ENCODE measurements around the gene NCKAP5L.

Gene NCKAP5L

DNA sequence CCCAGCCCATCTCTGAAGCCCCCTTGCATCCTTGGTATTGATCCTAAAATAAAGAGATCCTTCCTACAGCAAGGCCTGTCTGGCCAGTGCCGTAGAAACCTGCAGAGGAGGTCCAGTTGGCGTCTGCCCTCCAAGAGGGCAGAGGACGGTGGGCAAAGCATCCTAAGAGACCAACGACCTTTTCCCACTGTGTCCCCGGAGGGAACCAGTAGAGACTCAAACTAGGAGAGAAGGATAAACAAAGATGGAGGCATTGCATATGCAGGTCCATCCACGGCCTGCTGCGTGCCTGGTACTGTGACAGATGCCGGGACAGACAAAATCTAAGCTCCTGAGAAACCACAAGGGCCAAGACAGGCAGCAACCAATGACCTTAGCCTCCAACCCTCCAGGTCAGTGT is 3.8 kb downstream of the NCKAP5L start:
- no peaks in the 10 kb centered on the region for H3K27me3 ChIP-seq (ENCODE audit: insufficient read depth, poor library complexity, severe bottlenecking)
- peaks cover 17% of the 10 kb centered on the region for H3K4me1 ChIP-seq (ENCODE audit: insufficient read depth, poor library complexity, severe bottlenecking)
- H3K36me3 ChIP-seq (ENCODE audit: low read depth) = no peaks in the 10 kb centered on the region; the same call in 1 of the 2 replicates
- no peak overlapping the region for H3K4me3 ChIP-seq (ENCODE audit: severe bottlenecking)
- H3K27ac ChIP-seq (ENCODE audit: poor library complexity, severe bottlenecking) = no peak overlapping the region
- DNase-seq (ENCODE audit: low spot score) (no peak), ATAC-seq (ENCODE audit: low read depth) (no peak)
- TF ChIP-seq, protein P1, sequence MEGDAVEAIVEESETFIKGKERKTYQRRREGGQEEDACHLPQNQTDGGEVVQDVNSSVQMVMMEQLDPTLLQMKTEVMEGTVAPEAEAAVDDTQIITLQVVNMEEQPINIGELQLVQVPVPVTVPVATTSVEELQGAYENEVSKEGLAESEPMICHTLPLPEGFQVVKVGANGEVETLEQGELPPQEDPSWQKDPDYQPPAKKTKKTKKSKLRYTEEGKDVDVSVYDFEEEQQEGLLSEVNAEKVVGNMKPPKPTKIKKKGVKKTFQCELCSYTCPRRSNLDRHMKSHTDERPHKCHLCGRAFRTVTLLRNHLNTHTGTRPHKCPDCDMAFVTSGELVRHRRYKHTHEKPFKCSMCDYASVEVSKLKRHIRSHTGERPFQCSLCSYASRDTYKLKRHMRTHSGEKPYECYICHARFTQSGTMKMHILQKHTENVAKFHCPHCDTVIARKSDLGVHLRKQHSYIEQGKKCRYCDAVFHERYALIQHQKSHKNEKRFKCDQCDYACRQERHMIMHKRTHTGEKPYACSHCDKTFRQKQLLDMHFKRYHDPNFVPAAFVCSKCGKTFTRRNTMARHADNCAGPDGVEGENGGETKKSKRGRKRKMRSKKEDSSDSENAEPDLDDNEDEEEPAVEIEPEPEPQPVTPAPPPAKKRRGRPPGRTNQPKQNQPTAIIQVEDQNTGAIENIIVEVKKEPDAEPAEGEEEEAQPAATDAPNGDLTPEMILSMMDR (IDR thresholded peaks at IDR 0.05; ENCODE audit: poor library complexity, severe bottlenecking) = no peak
- H3K9me3 ChIP-seq (ENCODE audit: severe bottlenecking) = no peaks in the 10 kb centered on the region

DNA sequence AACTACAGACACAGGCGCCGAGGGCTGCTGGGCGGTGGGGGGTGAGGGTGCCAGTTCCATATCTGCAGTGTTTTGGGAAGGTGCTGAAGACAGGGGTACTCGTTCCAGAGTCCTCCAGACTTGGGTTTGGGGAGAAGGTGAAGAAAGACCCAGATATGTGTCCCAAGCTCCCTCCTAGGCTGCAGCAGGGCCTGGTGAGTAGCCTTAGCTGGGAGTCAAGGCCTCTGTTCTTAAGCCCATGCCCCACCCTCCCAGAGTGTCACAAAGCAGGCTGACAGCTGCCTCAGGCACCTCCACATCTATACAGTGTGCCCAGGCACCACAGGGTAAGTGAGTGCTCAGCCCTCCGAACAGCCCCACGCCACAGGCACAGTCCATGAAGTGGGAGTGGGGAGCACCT is 4.3 kb downstream of the NCKAP5L start:
- Histone ChIP-seq H3K27me3 (ENCODE audit: insufficient read depth, poor library complexity, severe bottlenecking) (no peaks in the 10 kb centered on the region), H3K4me3 (ENCODE audit: severe bottlenecking) (no peak overlapping the region), H3K4me1 (ENCODE audit: insufficient read depth, poor library complexity, severe bottlenecking) (peaks cover 14% of the 10 kb centered on the region), H3K27ac (ENCODE audit: poor library complexity, severe bottlenecking) (no peak overlapping the region), H3K36me3 (ENCODE audit: low read depth) (no peaks in the 10 kb centered on the region; the same call in 1 of the 2 replicates), H3K9me3 (ENCODE audit: severe bottlenecking) (no peaks in the 10 kb centered on the region)
- DNase-seq (ENCODE audit: low spot score) (no peak), ATAC-seq (ENCODE audit: low read depth) (no peak)
- TF ChIP-seq, protein P1 (IDR thresholded peaks at IDR 0.05; ENCODE audit: poor library complexity, severe bottlenecking) = no peak

DNA sequence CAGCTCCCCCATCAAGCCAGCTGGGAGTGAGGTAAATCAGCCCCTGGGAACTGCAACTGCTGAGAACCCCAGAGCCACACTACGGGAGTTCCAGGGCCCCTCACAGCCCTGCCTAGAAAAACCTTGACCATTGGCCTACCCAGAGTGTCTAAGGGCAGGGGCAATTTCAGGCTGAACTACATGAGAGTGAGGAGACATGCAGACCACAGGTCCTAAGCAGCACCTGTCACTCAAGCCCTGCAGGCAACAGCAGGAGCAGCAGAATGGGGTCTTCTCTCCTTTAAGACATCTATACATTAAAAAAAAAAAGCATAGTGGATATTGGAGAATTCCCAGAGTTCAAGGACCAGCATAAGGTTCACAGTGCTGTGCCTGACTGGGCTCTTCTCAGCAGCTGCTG is 4.9 kb downstream of the NCKAP5L start:
- ATAC-seq (ENCODE audit: low read depth) = no peak
- H3K4me1 ChIP-seq (ENCODE audit: insufficient read depth, poor library complexity, severe bottlenecking) = peaks cover 14% of the 10 kb centered on the region
- no peak overlapping the region for H3K27ac ChIP-seq (ENCODE audit: poor library complexity, severe bottlenecking)

DNA sequence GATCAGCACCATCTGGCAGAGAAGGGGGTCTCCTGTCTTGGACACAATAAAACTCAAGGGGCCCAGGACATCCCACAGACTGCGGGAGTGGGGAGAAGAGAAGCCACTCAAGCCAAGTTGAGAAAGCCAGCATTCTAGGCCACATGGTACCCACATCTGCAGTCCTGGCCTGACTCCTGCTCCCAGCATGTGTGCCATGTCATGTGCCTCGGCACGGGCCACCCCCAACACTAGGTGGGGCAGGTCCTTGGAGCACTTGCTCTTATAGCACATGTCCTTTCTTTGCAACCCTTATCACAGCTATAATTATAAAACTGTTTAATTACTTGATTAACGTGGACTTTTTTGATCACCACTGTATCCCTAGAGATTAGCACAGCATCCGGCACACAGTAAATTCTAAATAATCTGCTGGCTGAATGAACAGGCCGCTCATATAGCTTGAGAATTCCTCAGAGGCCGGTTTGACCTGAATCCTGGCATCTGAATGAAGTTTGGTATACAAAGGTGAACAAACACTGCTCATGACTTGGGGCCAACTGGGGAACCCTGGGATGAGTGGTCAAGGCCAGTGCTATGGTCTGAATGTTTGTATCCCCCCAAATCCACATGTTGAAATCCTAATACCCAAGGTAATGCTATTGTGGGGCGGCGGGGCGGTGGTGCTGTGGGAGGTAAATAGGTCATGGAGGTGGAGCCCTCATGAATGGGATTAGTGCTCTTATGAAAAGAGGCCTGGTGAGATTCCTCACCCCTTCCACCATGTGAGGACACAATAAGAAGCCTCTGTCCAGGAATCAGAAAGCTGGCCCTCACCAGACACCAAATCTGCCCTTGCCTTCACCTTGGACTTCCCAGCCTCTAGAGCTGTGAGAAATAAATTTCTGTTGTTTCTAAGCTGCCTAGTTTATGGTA is 6.6 kb downstream of the NCKAP5L start:
- DNase-seq (ENCODE audit: low spot score) (no peak), ATAC-seq (ENCODE audit: low read depth) (no peak)
- Histone ChIP-seq H3K36me3 (ENCODE audit: low read depth) (peaks cover 7% of the 10 kb centered on the region), H3K4me1 (ENCODE audit: insufficient read depth, poor library complexity, severe bottlenecking) (peaks cover 10% of the 10 kb centered on the region), H3K9me3 (ENCODE audit: severe bottlenecking) (no peaks in the 10 kb centered on the region), H3K4me3 (ENCODE audit: severe bottlenecking) (no peak overlapping the region), H3K27ac (ENCODE audit: poor library complexity, severe bottlenecking) (no peak overlapping the region), H3K27me3 (ENCODE audit: insufficient read depth, poor library complexity, severe bottlenecking) (no peaks in the 10 kb centered on the region)
- TF ChIP-seq, protein P1 (IDR thresholded peaks at IDR 0.05; ENCODE audit: poor library complexity, severe bottlenecking) = no peak

More for the DNA sequence above, 4.9 kb downstream of the NCKAP5L start:
- no peaks in the 10 kb centered on the region for H3K9me3 ChIP-seq (ENCODE audit: severe bottlenecking)
- no peak for DNase-seq (ENCODE audit: low spot score)
- peaks cover 4% of the 10 kb centered on the region for H3K36me3 ChIP-seq (ENCODE audit: low read depth)
- H3K4me3 ChIP-seq (ENCODE audit: severe bottlenecking) = no peak overlapping the region
- no peaks in the 10 kb centered on the region for H3K27me3 ChIP-seq (ENCODE audit: insufficient read depth, poor library complexity, severe bottlenecking)
- TF ChIP-seq, protein P1 (IDR thresholded peaks at IDR 0.05; ENCODE audit: poor library complexity, severe bottlenecking) = no peak

DNA sequence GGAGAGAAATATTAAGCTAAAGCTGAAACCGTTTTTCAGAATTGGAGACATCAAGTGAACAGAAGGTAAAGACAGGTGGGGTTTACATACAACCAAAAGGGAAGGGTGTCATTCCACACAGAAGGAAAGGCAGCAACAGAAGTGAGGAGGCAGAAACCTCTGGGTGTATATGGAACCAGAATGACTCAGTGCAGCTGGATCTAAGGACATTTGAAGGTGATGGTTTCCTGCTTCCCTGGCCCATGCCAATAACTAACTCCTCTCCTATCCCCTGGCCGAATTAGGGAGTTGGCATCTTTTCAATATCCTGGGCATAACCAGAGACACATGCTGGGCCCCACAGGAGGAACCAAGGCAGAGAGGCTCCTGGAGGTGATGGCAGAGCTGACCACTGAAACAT is 8.4 kb downstream of the NCKAP5L start:
- ATAC-seq (ENCODE audit: low read depth) = no peak
- no peaks in the 10 kb centered on the region for H3K9me3 ChIP-seq (ENCODE audit: severe bottlenecking)
- peaks cover 15% of the 10 kb centered on the region for H3K36me3 ChIP-seq (ENCODE audit: low read depth)

More for the DNA sequence above, 8.4 kb downstream of the NCKAP5L start:
- DNase-seq (ENCODE audit: low spot score) = no peak
- TF ChIP-seq, protein P1 (IDR thresholded peaks at IDR 0.05; ENCODE audit: poor library complexity, severe bottlenecking) = no peak
- peaks cover 1% of the 10 kb centered on the region for H3K4me1 ChIP-seq (ENCODE audit: insufficient read depth, poor library complexity, severe bottlenecking)
- no peak overlapping the region for H3K4me3 ChIP-seq (ENCODE audit: severe bottlenecking)
- no peak overlapping the region for H3K27ac ChIP-seq (ENCODE audit: poor library complexity, severe bottlenecking)
- no peaks in the 10 kb centered on the region for H3K27me3 ChIP-seq (ENCODE audit: insufficient read depth, poor library complexity, severe bottlenecking)
